Activated CD4-positive, alpha-beta T cell treated with anti-CD3 and anti-CD28 coated beads, Interleukin-2, amount 50 U/mL, for 1 hour (primary cell): ENCODE data around the gene SPECC1L.

Source experiments
- DNase-seq: peaks from one replicate; pipeline ENCODE4 v3.0.0-alpha.2; 2020

The SPECC1L gene

DNA sequence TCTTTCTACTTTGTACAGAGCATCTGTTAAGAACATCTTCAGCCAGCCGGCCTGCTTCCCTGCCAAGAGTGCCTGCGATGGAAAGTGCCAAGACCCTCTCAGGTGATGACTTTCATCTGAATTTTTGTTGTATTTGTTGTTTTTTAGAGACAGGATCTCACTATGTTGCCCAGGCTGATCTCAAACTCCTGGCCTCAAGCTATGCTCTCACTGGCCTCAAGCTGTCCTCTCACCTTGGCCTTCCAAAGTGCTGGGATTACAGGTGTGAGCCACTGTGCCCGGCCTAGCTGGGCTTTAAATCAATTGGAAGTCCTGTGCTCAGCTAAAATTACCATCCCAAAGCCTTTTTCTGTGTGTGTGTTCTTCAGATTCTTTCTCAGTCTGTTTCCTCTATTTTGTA is 92.6 kb downstream of the SPECC1L start:
- no peak for DNase-seq

DNA sequence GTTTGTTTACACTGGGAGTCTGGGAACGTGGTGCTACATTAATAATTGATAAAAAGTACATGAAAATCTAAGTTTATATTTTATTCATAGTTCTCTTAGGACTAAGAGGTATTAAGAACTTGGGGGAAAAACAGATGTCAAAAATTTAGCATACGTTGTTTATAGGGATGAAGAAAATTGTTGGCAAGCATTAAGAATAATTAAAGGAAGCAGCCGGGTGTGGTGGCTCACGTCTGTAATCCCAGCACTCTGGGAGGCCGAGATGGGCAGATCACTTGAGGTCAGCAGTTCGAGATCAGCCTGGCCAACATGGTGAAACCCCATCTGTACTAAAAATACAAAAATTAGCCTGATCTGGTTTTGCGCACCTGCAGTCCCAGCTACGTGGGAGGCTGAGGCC is 96.1 kb downstream of the SPECC1L start:
- no peak for DNase-seq

DNA sequence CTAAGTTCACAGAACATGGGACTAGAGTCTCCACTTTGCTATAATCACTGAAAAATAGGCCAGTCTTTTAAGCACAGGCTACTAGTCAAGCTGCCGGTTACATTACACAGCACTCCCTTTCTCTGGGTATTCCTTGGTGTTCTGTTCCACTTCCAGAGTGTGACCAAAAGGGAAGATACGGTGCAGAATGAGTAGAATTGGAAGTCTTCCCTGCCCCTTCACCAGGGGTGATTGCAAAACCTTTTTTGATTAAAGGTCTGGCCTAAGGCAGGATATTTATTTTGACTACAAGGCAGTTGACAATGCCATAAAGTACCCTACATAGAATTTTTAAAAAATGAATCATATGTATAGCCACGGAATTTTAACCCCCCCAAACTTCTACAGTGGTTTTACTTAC is 97.2 kb downstream of the SPECC1L start:
- no peak for DNase-seq

DNA sequence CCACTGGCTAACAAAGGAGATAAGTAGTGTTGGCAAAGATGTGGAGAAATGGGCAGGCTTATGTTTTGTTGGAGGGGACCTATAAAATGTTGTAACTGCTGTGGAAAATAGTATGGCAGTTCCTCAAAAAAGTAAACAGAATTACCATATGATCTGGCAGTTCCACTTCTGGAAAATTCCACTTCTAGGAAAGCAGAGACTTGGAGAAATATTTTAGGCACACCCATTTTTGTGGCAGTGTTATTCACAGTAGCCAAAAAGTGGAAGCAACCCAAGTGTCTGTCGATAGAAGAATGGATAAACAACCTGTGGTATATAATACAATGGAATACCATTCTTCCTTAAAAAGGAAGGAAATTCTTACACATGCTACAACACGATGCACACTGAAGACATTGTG is 99.8 kb downstream of the SPECC1L start:
- no peak for DNase-seq

DNA sequence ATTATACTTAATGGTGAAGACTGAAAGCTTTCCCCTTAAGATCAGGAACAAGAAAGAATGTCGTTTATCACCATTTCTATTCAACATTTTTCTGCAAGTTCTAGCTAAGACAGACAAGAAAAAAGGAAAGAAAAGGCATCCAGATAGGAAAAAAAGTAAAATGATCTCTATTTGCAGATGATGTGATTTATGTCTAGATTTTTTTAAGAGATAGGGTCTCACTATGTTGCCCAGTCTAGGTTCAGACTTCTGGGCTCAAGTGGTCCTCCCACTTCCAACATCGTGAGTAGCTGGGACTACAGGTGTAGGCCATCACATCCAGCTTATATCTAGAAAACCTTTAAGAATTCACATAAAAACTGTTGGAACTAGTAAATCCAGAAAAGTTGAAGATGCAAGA is 105.4 kb downstream of the SPECC1L start:
- no peak for DNase-seq

DNA sequence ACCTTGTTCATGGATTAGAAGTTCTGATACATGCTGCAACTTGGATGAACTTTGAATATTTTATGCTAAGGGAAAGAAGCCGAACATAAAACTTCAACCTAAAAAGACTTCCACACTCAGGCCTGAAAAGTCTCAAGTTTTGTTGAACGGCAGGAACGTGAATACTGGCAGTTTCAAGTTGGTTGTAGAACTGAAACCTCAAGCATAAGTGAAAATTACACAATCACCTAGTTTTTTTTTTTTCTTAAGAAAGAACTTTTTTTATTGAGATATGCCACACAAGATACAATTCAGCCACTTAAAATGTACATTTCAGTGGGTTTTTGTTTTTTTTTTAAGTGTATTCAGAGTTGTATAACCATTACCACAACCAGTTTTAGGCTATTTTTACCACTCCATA is 106.0 kb downstream of the SPECC1L start:
- no peak for DNase-seq

DNA sequence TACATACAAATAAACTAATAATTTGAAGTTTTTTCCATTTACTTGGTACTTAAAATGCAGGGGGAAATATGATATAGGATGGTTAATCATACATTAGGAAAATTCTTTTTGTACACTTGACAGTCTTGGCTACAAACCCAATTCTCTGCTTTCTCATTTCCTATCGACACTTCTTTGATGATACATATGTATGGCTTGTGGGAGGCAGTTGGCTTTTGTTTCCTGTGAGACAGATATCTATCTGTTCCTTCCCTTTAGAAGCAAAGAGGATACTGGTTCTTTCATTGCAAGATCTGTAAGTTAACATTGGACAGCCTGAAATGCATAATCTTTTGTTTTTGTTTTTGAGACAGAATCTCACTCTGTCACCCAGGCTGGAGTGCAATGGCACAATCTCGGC is 108.9 kb downstream of the SPECC1L start:
- DNase-seq, result no peak

DNA sequence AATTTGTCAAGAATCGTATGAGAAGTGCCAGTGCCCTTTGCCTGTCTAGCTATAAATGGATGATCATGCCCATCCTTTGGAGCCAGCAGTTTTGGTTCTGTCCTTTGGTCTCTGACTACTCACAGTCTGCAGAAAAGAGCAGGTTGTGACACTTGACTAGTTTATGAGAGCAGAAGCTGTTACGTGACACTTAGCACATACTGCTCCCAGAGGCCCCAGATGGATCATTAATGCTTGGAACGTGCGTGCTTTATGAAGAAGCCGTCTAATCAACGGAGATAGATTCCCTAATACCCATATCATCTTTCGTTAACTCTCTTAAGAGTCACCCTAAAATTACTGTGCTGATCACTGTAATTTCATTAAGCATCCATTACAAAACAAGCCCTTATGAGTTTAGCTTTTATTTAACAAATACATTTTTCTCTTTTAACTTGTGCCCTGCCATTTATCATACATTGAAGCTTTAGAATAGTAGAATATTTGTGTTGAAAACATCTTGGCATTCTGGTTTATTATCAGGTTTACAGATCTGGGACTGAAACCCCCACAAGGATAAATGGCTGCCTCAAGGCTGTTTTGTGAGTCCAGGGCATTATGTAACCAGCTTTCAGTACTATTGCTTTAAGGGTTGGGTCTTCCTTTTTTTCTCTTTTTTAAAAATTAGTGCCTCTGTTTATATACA is 109.7 kb downstream of the SPECC1L start:
- no peak for DNase-seq

DNA sequence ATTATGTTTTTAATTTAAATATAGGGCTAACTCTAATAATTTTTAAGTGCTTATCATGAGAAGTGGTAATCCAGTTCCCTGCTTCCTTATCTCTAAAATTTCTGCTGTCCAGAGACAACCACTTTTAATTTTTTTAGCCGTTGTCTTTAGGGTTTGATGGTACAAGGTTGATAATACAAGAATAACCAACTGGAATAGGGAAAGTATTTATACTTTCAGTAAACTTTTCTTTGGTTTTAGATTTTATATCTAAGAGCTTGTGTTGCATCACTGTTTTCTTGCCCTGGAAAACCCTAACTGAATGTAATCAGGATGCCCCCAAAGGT is 110.2 kb downstream of the SPECC1L start:
- DNase-seq, result no peak

DNA sequence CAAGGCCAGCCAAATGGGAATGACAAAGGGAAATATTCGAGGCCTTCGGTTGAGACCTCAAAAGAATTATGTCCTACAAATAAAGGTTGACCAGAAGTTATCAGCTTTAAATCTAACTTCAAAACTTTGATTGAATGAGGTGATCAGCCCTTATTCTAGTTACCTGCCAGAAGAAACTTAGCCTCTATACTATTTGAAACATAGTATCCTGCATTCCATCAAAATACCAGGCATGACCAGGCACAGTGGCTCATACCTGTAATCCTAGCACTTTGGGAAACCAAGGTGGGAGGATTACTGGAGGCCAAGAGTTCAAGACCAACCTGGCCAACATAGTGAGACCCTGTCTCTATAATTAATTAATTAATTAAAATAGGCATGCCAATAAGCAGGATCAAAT is 112.4 kb downstream of the SPECC1L start:
- DNase-seq, result no peak

DNA sequence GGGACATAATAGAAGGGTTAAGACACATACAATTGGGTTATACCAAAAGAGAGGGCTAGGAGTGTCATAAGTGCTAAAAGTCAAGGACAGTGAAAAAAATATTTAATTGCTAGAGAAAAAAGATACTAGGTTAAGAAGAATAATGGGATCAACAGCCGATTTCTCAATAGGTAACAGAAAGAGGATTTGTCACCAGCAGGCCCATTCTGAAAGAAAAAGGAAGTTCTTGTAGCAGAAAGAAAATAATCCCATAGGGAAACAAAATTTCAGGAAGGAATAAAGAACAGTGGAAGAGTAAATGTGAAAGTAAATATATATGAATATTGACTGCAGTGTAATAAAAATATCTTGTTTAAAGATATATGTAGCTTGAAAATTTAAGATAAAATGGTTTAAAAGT is 113.5 kb downstream of the SPECC1L start:
- no peak for DNase-seq

DNA sequence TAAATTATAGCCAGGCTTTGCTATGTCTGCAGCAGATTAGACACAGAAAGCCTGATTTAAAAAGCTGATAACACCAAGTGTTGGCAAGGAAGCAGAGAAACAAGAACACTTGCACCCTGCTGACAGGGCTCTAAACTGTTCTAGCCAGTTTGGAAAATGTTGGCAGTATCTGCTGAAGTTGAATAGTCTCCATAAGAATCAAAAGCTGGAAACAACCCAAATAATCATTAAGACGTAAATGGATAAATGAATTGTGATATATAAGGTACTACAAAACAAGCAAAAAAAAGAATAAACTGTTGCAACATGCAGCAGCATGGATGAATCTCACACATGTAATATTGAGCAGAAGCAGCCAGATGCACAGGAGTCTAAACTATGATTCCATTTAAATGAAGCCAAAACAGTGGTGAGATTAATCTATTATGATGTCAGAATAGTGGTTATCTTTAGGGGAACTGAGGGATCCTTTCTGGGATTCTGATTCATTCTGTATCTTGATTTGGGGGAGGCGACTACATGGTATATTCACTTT is 116.4 kb downstream of the SPECC1L start:
- no peak for DNase-seq

DNA sequence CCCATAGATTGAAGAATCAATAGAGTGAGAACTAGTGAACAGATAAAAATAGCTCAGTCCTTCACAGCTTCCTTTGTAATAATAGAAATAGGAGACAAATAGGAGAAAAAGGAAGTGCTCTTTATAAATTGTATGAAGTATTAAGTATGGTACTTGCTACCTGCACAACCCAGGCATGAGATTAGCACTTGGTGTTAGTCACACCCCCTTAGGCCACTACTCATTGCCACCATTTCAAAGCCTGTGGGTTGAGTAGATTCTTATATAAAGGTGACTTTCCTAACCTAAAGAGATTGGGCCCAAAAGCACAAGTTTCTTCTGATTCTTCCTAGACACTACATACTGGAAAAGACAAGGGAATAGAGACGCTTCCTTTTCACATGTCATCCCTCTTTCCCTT is 119.0 kb downstream of the SPECC1L start:
- no peak for DNase-seq

DNA sequence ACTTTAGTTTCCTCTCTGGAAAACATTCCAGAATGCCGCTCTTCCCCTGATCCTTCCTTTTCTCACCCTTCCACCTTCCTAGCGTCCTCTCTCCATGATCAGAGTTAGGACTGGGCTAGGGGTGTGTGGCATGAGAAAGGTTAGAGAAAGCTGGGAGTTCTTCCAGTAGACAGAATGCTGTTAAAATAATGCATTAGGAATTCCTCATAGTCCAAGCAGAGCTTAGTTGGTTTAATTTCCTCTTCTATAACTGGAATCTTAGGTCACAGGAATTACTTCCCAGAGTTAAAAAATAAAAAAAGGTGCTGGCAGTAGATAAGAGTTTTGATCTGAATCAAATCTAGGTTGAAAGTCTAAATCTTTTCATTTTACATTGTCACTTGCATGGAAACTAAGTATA is 119.5 kb downstream of the SPECC1L start:
- DNase-seq, result no peak

DNA sequence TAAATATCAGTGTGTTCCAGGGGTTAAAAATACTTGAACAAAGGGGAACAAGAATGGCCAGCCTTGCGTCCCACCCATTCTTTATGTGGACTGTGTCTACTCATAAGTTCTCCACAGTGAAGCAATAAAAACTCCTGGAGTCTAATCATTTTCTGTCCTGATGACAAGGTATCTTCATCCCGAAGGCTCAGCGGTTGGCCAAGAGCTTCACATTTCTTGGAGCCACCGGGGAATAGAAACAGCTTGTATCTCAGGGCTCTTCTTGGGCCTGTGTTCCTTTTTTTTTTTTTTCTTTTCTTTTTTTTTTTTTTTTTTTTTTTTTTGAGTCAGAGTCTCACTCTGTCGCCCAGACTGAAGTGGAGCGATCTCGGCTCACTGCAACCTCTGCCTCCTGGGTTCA is 119.9 kb downstream of the SPECC1L start:
- DNase-seq, result no peak

DNA sequence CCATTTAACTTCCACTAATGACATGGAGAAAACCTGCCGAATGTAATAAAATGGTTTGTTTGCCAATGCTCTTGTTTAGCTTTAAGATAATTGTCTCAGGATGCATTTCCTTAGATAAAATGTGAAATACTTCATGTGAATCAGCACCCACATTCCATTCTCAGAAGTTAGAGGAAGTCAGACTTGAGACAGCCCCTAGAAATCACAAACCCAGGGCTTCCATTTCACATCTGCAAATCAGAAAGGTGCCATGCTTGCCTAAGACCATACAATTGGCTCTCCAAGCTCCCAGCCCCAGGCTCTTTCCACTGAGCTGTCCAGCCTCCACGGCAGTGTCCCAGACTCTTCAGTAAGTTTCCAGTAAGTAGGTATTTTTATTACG is 121.2 kb downstream of the SPECC1L start:
- DNase-seq, result no peak

DNA sequence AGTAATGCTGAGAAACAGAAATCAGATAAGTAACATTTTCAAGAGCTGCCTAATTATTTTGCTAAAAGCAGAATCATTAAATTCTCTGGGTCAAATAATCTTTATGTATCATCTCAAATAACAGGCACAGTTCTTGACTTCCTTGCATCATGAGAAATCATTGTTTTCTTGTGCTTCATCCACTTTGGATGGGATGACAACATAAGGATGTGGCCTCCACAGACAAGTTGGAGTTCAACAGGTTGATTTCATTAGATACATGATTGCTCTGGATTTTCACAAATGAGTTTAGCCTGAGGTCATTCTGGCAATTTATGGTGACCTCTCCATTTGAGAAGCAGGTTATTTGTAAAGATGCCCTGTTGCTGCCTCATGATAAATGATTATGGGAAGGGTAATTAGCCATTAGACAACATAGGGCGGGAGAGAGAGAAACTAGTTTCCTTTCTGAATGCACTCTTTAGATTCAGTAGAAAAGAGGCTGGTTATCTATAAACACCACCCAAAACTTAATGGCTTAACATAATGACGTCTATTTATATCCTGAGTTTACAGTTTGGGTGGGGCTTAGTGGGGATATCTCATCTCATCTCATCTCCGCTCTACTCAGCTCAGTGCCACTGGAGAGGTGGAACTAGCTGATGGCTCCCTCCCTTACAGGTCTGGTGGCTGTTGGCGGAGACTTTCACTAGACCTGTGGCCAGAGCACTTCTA is 121.7 kb downstream of the SPECC1L start:
- DNase-seq, result no peak

DNA sequence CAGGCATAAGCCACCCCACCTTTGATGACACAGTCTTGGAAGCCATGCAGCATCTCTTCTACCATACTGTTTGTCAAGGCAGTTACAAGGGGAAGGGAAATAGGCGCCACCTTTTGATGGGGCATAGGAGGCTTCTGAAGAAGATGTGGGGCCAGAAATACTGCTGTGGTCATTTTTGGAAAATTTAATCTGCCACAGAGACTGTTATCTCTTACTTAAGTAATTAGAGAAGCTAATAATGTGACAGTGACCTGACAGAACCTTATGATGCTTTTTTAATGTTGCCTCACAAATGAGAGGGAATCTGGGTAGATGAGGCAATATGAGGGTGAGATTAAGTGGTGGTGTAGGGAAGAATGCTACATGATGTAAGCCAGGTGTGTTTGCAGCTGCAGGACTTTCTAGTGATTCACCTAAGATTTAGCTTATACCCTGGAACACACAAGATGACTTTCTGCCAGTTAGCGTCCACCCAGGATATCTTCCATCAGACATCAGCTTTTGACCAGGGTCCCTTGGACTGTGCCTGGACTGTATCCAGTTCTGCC is 122.5 kb downstream of the SPECC1L start:
- DNase-seq, result no peak

DNA sequence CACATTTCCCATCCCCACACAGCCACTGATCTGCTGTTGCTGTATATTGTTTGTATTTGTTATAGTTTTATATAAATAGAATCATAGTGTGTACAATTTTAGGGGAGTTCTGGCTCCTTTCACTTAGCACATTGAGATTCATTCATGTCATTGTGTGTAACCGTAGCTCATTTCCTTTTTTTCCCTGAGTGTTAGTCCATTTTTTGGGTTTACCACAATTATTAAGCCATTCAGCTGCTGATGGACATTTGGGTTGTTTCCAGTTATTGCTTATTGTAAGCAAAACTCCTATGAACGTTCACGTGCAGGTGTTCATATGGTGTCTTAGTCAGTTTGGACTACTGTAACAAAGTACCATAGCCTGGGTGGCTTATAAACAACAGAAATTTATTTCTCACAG is 123.2 kb downstream of the SPECC1L start:
- no peak for DNase-seq

DNA sequence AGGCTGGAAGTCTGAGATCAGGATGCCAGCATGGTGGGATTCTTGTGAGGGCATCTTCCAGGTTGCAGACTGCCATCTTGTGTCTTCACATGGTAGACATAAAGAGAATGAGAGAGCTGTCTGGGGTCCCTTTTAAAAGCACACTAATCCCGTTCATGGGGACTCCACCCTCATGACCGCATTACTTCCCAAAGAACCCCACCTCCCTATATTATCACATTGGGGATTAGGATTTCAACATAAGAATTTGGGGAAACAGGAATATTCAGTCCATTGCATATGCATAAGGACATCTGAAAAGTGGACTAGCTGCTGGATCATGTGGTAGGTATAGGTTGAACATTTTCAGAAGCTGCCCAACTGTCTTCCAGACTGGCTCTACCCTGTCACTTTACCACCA is 123.6 kb downstream of the SPECC1L start:
- DNase-seq, result no peak

DNA sequence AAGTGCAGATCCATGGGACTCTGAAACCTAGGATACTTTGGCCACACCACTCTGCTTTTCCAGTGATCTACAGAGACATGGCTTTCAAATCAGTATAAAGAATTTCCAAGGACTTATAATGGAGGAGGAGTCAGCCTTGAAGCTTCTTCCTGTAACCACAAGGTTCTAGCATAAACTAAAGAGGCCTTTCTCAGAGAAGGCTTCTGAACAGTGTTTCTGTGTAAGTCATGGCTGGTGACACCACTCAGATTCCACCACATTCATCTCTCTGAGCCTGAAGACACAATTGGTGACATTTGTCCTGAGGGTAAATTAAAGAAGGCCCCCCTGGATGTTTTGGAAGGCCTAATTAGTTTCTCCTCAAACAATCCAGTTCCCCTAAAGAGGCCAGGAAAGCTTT is 127.8 kb downstream of the SPECC1L start:
- DNase-seq, result no peak

DNA sequence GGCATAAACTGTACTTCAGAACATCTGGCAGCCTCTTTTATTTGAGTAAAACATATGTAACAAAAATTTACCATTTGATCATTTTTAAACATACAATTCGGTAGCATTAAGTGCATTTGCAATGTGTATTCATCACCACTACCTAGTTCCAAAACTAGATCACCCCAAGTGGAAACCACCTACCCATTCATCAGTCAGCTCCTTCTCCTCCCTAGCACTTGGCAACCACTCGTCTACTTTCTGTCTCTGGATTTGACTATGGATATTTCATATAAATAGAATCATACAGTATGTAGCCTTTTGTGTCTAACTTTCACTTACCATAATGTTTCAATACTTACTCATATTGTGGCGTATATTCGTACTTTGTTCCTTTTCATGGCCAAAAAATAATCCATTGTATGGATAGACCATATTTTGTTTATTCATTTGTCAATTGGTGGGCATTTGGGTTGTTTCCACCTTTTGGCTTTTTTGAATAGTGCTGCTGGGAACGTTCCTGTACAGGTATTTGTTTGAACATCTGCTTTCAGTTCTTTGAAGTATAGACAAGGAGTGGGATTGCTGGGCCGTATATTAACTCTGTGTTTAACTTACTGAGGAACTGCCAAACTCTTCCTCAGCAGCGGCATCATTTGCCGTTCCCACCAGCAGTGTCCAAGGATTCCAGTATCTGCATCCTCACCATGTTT is 129.5 kb downstream of the SPECC1L start:
- DNase-seq, result no peak

DNA sequence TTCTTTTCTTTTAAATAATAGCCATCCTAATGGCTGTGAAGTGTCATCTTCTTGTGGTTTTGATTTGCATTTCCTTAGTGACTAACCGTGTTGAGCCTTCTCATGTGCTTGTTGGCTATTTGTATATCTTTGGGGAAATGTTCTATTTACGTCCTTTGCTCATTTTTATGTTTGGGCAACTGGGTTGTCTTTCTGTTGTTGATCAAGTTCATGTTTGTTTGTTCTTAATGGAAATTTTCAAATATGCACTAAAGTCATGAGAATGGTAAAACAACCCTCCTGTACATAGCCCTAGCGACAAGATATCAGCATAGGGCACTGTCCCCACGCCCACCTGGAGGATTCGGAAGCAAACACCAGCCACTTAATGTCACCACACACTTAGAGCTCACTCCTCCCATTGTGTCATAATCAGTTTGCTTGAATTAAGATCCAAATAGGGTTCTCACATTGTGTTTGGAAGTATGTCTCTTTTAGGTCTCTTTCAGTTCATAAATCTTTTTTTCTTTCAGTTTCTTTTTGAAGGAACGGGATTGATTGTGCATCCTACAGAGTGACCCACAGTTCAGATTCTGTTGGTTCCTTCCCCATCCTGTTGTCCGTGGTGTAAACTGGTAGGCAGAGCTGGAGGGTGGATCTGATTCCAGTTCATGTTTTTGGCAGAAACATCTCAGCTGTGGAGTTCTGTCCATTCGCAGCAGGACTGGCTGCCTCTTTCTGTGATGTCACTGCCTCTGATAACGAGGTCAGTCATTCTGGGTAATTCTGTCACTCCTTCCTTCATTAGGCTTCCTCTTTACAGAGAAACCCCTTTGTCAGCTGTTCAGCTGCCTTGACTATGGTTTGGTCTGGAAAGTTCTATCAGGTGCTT is 130.3 kb downstream of the SPECC1L start:
- DNase-seq, result no peak
